Muscle layer of colon (tissue), 2 donors: Measurements from ENCODE around the gene SCFD2.
"Not testable (repeated sequence)": the region's sequence is repeated elsewhere in the genome, so short reads cannot be mapped to it uniquely, and the experiment has no call there.

Experiments used
- H3K27ac ChIP-seq: one replicate; pipeline ENCODE4 v1.7.0; 2013; ENCODE audit warnings: low read depth, mild to moderate bottlenecking, low read length, moderate library complexity
- H3K27me3 ChIP-seq, 2 donors: one replicate each; pipeline ENCODE4 v1.7.0; 2013; ENCODE audit warnings: low read length in 2 of 2, mild to moderate bottlenecking in 2 of 2; ENCODE audit not compliant: insufficient read depth in 2 of 2, control insufficient read depth in 1 of 2
- H3K36me3 ChIP-seq: one replicate; pipeline ENCODE4 v1.7.0; 2013; ENCODE audit warnings: mild to moderate bottlenecking, low read length; ENCODE audit not compliant: insufficient read depth
- H3K4me1 ChIP-seq: one replicate; pipeline ENCODE4 v1.7.0; 2013; ENCODE audit warnings: mild to moderate bottlenecking, low read length; ENCODE audit not compliant: insufficient read depth
- H3K4me3 ChIP-seq, 2 donors: one replicate each; pipeline ENCODE4 v1.7.0; 2013; ENCODE audit warnings: low read length in 2 of 2, low read depth in 1 of 2, mild to moderate bottlenecking in 1 of 2, moderate library complexity in 1 of 2
- H3K9ac ChIP-seq: one replicate; pipeline ENCODE4 v1.7.0; 2013; ENCODE audit warnings: low read length
- H3K9me3 ChIP-seq: one replicate; pipeline ENCODE4 v1.7.0; 2013; ENCODE audit warnings: mild to moderate bottlenecking, low read length
- donor health status: abdominal sarcoma.
- donor health status: Adenocarcinoma of cecum.

SCFD2 gene

GRCh38 chr4:53177751-53178150, 188.1 kb downstream of the SCFD2 start:
- H3K27me3 ChIP-seq, H3K4me3 ChIP-seq, H3K9me3 ChIP-seq, H3K9ac ChIP-seq, H3K27ac ChIP-seq, H3K4me1 ChIP-seq, H3K36me3 ChIP-seq: not testable (repeated sequence)

GRCh38 chr4:53175640-53176039, 190.2 kb downstream of the SCFD2 start:
- H3K4me3 ChIP-seq: no peak overlapping the region
- H3K27ac ChIP-seq: no peak overlapping the region
- no peak overlapping the region for H3K9ac ChIP-seq
- H3K27me3 ChIP-seq: no peaks in the 10 kb centered on the region
- no peaks in the 10 kb centered on the region for H3K36me3 ChIP-seq
- H3K9me3 ChIP-seq: no peaks in the 10 kb centered on the region
- no peaks in the 10 kb centered on the region for H3K4me1 ChIP-seq

- no peak overlapping the region for H3K4me3 ChIP-seq
- no peak overlapping the region for H3K27ac ChIP-seq
- no peaks in the 10 kb centered on the region for H3K9me3 ChIP-seq
- no peaks in the 10 kb centered on the region for H3K4me1 ChIP-seq
- no peaks in the 10 kb centered on the region for H3K27me3 ChIP-seq
- H3K9ac ChIP-seq: no peak overlapping the region
- H3K36me3 ChIP-seq: no peaks in the 10 kb centered on the region
Measured at GRCh38 chr4:53174823-53175222, 191.0 kb downstream of the SCFD2 start.

- Histone ChIP-seq H3K36me3 (no peaks in the 10 kb centered on the region), H3K27ac (no peak overlapping the region), H3K4me1 (no peaks in the 10 kb centered on the region), H3K9me3 (no peaks in the 10 kb centered on the region), H3K9ac (no peak overlapping the region), H3K27me3 (no peaks in the 10 kb centered on the region), H3K4me3 (no peak overlapping the region)
Measured at GRCh38 chr4:53173576-53173975, 192.3 kb downstream of the SCFD2 start.

- H3K36me3 ChIP-seq: no peaks in the 10 kb centered on the region
- H3K4me3 ChIP-seq: no peak overlapping the region
- H3K9me3 ChIP-seq: no peaks in the 10 kb centered on the region
Measured at GRCh38 chr4:53171797-53172196, 194.1 kb downstream of the SCFD2 start.

GRCh38 chr4:53169695-53170617, 195.9 kb downstream of the SCFD2 start:
- no peaks in the 10 kb centered on the region for H3K4me1 ChIP-seq
- H3K9me3 ChIP-seq: no peaks in the 10 kb centered on the region
- no peak overlapping the region for H3K27ac ChIP-seq

More at GRCh38 chr4:53171797-53172196, 194.1 kb downstream of the SCFD2 start:
- no peak overlapping the region for H3K9ac ChIP-seq
- no peaks in the 10 kb centered on the region for H3K4me1 ChIP-seq
- H3K27ac ChIP-seq: no peak overlapping the region
- no peaks in the 10 kb centered on the region for H3K27me3 ChIP-seq

GRCh38 chr4:53168228-53168627, 197.6 kb downstream of the SCFD2 start:
- no peaks in the 10 kb centered on the region for H3K27me3 ChIP-seq
- H3K4me3 ChIP-seq: no peak overlapping the region
- H3K27ac ChIP-seq: no peak overlapping the region
- no peaks in the 10 kb centered on the region for H3K4me1 ChIP-seq
- H3K36me3 ChIP-seq: no peaks in the 10 kb centered on the region
- no peak overlapping the region for H3K9ac ChIP-seq
- no peaks in the 10 kb centered on the region for H3K9me3 ChIP-seq

More at GRCh38 chr4:53169695-53170617, 195.9 kb downstream of the SCFD2 start:
- Histone ChIP-seq H3K36me3 (no peaks in the 10 kb centered on the region), H3K9ac (no peak overlapping the region), H3K4me3 (no peak overlapping the region), H3K27me3 (no peaks in the 10 kb centered on the region)

- H3K27ac ChIP-seq: no peak overlapping the region
- no peaks in the 10 kb centered on the region for H3K36me3 ChIP-seq
- no peak overlapping the region for H3K4me3 ChIP-seq
Measured at GRCh38 chr4:53162969-53163368, 202.9 kb downstream of the SCFD2 start.

GRCh38 chr4:53161787-53162433, 204.0 kb downstream of the SCFD2 start:
- no peaks in the 10 kb centered on the region for H3K27me3 ChIP-seq
- no peaks in the 10 kb centered on the region for H3K36me3 ChIP-seq
- H3K4me1 ChIP-seq: no peaks in the 10 kb centered on the region
- H3K9ac ChIP-seq: no peak overlapping the region
- no peak overlapping the region for H3K27ac ChIP-seq
- no peak overlapping the region for H3K4me3 ChIP-seq
- no peaks in the 10 kb centered on the region for H3K9me3 ChIP-seq

More at GRCh38 chr4:53162969-53163368, 202.9 kb downstream of the SCFD2 start:
- Histone ChIP-seq H3K9me3 (no peaks in the 10 kb centered on the region), H3K4me1 (no peaks in the 10 kb centered on the region), H3K9ac (no peak overlapping the region), H3K27me3 (no peaks in the 10 kb centered on the region)

GRCh38 chr4:53161051-53161786, 204.6 kb downstream of the SCFD2 start:
- Histone ChIP-seq H3K9ac (no peak overlapping the region), H3K4me1 (no peaks in the 10 kb centered on the region), H3K27me3 (no peaks in the 10 kb centered on the region), H3K27ac (no peak overlapping the region), H3K4me3 (no peak overlapping the region), H3K36me3 (no peaks in the 10 kb centered on the region), H3K9me3 (no peaks in the 10 kb centered on the region)

- Histone ChIP-seq H3K27ac (no peak overlapping the region), H3K36me3 (no peaks in the 10 kb centered on the region), H3K9ac (no peak overlapping the region), H3K4me3 (no peak overlapping the region), H3K27me3 (no peaks in the 10 kb centered on the region), H3K9me3 (no peaks in the 10 kb centered on the region), H3K4me1 (no peaks in the 10 kb centered on the region)
Measured at GRCh38 chr4:53156896-53157295, 209.0 kb downstream of the SCFD2 start.
